ENCODE data around the gene BZW1.
"Not testable (repeated sequence)": the region's sequence is repeated elsewhere in the genome, so short reads cannot be mapped to it uniquely, and the experiment has no call there.

Gene BZW1

DNA sequence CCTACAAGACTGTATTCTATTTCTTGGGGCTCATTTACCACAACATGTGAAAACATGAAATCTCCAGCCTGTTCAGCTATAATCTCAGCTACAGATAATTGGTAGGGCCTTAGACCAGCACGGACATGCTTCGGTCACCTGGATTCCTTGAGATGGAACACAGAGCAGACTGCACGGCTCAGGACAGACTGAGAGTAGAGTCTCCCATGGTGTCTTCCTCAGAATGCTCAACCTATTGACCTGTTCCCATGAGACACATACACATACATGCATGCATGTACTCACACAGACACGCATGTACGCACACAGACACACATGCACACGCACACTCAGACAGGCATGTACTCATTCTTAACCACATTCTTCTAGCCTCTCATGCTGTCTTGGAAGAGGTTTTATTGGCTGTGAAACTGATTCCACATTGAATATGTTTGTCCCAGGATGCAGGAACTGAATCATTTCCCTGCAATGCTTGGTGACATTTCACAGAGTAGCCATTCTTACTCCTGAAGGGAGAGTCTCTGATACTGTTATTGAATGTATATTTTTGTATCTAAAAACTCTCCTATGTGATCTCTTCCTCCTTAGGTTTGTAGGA is 23.5 kb upstream of the BZW1 start:
- Histone ChIP-seq H3K9me3 (ENCODE audit: control insufficient read depth in 5 of 5, low read length in 5 of 5) (no peaks in the 10 kb centered on the region), H3K9ac (ENCODE audit: low read length in 5 of 5) (no peak overlapping the region), H3K4me1 (ENCODE audit: control insufficient read depth in 5 of 5, insufficient read depth in 5 of 5, low read length in 5 of 5) (peaks cover 7 to 31% (median 15%) of the 10 kb centered on the region in 5 donors), H3K36me3 (ENCODE audit: control insufficient read depth in 5 of 5, insufficient read depth in 5 of 5, low read length in 5 of 5) (no peaks in the 10 kb centered on the region), H3K4me3 (ENCODE audit: low read depth in 1 of 5, low read length in 5 of 5) (no peak overlapping the region), H3K27me3 (ENCODE audit: control insufficient read depth in 5 of 5, insufficient read depth in 4 of 5, low read length in 5 of 5) (no peaks in the 10 kb centered on the region), H3K27ac (ENCODE audit: low read depth, low read length) (no peak overlapping the region)

DNA sequence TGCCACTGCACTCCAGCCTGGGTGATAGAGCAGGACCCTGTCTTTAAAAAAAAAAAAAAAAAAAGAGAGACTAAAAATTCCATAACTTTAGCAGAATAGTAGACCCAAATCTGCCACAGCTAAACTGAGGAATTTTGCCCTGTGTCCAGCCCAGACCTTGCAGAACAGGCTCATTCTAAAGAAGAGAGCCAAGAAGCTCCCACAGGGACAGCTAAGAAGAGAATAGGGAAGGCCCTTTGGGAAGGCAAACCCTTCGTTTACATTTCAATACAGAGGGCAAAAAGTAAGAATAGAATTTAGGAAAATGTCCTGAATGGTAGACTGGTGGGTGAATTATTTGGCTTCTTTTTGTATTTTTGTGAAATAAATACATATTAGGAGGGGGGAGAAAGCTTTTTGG is 21.5 kb upstream of the BZW1 start:
- H3K4me1 ChIP-seq (ENCODE audit: control insufficient read depth in 5 of 5, insufficient read depth in 5 of 5, low read length in 5 of 5), result peaks cover 7 to 34% (median 22%) of the 10 kb centered on the region in 5 donors
- H3K4me3 ChIP-seq (ENCODE audit: low read depth in 1 of 5, low read length in 5 of 5), result no peak overlapping the region
- H3K36me3 ChIP-seq (ENCODE audit: control insufficient read depth in 5 of 5, insufficient read depth in 5 of 5, low read length in 5 of 5), result no peaks in the 10 kb centered on the region
- H3K9me3 ChIP-seq (ENCODE audit: control insufficient read depth in 5 of 5, low read length in 5 of 5), result no peaks in the 10 kb centered on the region
- no peak overlapping the region for H3K27ac ChIP-seq (ENCODE audit: low read depth, low read length)
- H3K9ac ChIP-seq (ENCODE audit: low read length in 5 of 5), result no peak overlapping the region
- no peaks in the 10 kb centered on the region for H3K27me3 ChIP-seq (ENCODE audit: control insufficient read depth in 5 of 5, insufficient read depth in 4 of 5, low read length in 5 of 5)

DNA sequence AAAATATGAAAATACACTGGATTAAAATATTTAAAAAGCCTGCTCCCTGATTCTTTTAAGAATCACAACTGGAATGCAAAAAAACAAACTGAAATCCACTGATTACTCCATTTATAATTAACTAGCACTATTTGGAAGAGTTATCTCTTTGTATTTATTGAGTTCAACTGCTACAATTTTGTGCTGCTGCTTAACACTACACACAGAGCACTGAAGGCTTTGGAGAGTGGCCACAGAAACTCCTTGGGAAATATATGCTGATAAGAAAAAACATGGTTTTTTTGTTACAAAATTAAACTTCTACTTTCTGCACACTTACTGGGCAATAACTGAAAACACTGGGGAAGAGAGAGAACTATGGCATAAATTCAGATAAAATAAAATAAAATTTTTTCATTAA is 19.8 kb upstream of the BZW1 start:
- H3K9me3 ChIP-seq (ENCODE audit: control insufficient read depth in 5 of 5, low read length in 5 of 5), result no peaks in the 10 kb centered on the region
- H3K27me3 ChIP-seq (ENCODE audit: control insufficient read depth in 5 of 5, insufficient read depth in 4 of 5, low read length in 5 of 5), result no peaks in the 10 kb centered on the region
- no peaks in the 10 kb centered on the region for H3K36me3 ChIP-seq (ENCODE audit: control insufficient read depth in 5 of 5, insufficient read depth in 5 of 5, low read length in 5 of 5)
- peaks cover 9 to 42% (median 27%) of the 10 kb centered on the region in 5 donors for H3K4me1 ChIP-seq (ENCODE audit: control insufficient read depth in 5 of 5, insufficient read depth in 5 of 5, low read length in 5 of 5)
- no peak overlapping the region for H3K9ac ChIP-seq (ENCODE audit: low read length in 5 of 5)
- no peak overlapping the region for H3K4me3 ChIP-seq (ENCODE audit: low read depth in 1 of 5, low read length in 5 of 5)
- H3K27ac ChIP-seq (ENCODE audit: low read depth, low read length), result no peak overlapping the region

DNA sequence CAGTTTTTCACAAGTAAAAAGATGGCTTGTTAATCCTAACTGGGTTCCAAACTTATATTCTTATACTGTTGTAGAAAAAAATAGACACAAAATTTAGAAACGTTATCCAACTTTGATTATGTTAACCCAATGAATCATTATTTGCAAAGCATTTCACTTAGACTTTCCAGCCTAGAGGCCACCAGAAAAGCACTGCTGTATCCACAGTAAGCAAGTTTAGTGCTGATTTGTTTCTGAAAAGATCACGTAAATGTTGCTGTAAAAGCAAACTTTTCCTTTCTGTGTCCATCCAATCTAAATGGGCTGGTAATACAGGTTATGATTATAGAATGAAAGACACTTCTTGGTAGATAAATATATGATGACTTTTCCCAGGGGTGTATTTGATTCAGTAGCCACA is 17.6 kb upstream of the BZW1 start:
- Histone ChIP-seq H3K27me3 (ENCODE audit: control insufficient read depth in 5 of 5, insufficient read depth in 4 of 5, low read length in 5 of 5) (no peaks in the 10 kb centered on the region), H3K27ac (ENCODE audit: low read depth, low read length) (no peak overlapping the region), H3K4me3 (ENCODE audit: low read depth in 1 of 5, low read length in 5 of 5) (no peak overlapping the region), H3K4me1 (ENCODE audit: control insufficient read depth in 5 of 5, insufficient read depth in 5 of 5, low read length in 5 of 5) (peaks cover 2 to 35% (median 33%) of the 10 kb centered on the region in 5 donors), H3K9ac (ENCODE audit: low read length in 5 of 5) (no peak overlapping the region), H3K36me3 (ENCODE audit: control insufficient read depth in 5 of 5, insufficient read depth in 5 of 5, low read length in 5 of 5) (no peaks in the 10 kb centered on the region), H3K9me3 (ENCODE audit: control insufficient read depth in 5 of 5, low read length in 5 of 5) (no peaks in the 10 kb centered on the region)

DNA sequence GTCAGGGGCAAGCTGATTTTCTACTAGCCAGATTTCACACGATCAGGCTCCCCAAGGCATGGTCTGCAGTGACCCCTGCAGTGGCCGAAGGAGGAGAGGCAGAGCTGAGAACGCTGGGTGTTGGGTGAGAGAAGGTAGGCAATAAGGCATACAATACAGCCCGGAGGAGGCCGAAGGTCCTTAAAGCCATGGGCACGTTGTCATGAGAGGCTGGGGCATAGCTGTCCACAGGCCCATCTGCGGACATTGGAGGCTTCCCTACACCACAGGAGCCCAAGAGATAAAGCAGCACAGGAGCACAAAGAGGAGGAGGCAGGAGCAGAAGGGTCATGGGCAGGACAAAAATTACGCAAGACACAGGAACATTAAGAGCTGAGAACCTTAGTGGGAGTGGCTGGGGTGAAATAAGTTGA is 16.7 kb upstream of the BZW1 start:
- no peak overlapping the region for H3K9ac ChIP-seq (ENCODE audit: low read length in 5 of 5)
- H3K9me3 ChIP-seq (ENCODE audit: control insufficient read depth in 5 of 5, low read length in 5 of 5), result no peaks in the 10 kb centered on the region
- H3K4me1 ChIP-seq (ENCODE audit: control insufficient read depth in 5 of 5, insufficient read depth in 5 of 5, low read length in 5 of 5), result peaks cover 2 to 31% (median 27%) of the 10 kb centered on the region in 5 donors
- no peak overlapping the region for H3K27ac ChIP-seq (ENCODE audit: low read depth, low read length)
- H3K4me3 ChIP-seq (ENCODE audit: low read depth in 1 of 5, low read length in 5 of 5), result no peak overlapping the region
- no peaks in the 10 kb centered on the region for H3K36me3 ChIP-seq (ENCODE audit: control insufficient read depth in 5 of 5, insufficient read depth in 5 of 5, low read length in 5 of 5)
- no peaks in the 10 kb centered on the region for H3K27me3 ChIP-seq (ENCODE audit: control insufficient read depth in 5 of 5, insufficient read depth in 4 of 5, low read length in 5 of 5)

DNA sequence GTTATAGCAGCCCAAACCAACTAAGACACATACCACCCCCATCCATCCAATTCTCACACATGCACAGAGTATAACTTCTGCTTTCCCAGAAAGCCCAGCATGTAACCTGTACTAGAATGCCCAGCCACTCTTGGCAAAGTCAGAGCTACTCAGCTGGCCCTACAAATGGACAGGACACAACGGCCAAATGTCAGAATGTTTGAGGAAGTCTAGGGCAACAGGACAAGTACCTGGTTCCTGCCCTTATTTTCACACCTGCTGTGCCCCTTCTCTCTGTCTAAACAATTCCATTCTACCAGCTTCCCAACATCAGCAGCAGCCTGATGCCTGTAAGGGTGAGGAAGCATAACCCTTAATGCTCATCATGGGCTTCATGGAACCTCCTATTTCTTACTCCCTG is 15.1 kb upstream of the BZW1 start:
- Histone ChIP-seq H3K27me3 (ENCODE audit: control insufficient read depth in 5 of 5, insufficient read depth in 4 of 5, low read length in 5 of 5) (no peaks in the 10 kb centered on the region), H3K9ac (ENCODE audit: low read length in 5 of 5) (no peak overlapping the region), H3K27ac (ENCODE audit: low read depth, low read length) (peak overlapping the region; percentile 18), H3K36me3 (ENCODE audit: control insufficient read depth in 5 of 5, insufficient read depth in 5 of 5, low read length in 5 of 5) (no peaks in the 10 kb centered on the region), H3K9me3 (ENCODE audit: control insufficient read depth in 5 of 5, low read length in 5 of 5) (no peaks in the 10 kb centered on the region), H3K4me1 (ENCODE audit: control insufficient read depth in 5 of 5, insufficient read depth in 5 of 5, low read length in 5 of 5) (peaks cover 2 to 22% (median 21%) of the 10 kb centered on the region in 5 donors), H3K4me3 (ENCODE audit: low read depth in 1 of 5, low read length in 5 of 5) (no peak overlapping the region)

DNA sequence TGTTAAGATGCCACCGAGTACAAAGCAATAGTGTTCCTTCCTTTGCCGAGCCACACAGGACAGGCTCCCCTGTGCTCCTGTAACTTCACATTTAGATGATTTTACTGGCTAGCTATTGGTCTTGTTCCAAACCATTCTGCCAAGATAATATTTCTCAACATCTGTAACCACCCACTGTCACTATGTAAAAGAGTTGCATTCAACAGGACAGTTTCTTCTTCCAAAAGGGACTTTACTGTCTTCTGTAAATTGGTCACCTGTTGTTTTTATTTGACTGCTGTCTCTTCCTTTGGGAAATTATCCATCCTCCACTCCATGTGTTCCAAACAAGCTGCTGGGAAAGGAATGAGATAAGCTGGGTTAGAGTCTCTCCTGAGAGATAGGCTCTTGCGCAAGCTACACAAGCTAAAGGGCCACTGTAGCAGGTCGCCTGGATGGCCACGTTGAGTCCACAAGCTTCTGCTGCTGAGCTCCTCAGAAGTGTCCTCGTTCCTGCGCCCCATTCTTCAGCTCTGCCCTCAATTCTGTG is 14.4 kb upstream of the BZW1 start:
- Histone ChIP-seq H3K4me1 (ENCODE audit: control insufficient read depth in 5 of 5, insufficient read depth in 5 of 5, low read length in 5 of 5) (peaks cover 2 to 22% (median 21%) of the 10 kb centered on the region in 5 donors), H3K9me3 (ENCODE audit: control insufficient read depth in 5 of 5, low read length in 5 of 5) (no peaks in the 10 kb centered on the region), H3K27me3 (ENCODE audit: control insufficient read depth in 5 of 5, insufficient read depth in 4 of 5, low read length in 5 of 5) (no peaks in the 10 kb centered on the region), H3K36me3 (ENCODE audit: control insufficient read depth in 5 of 5, insufficient read depth in 5 of 5, low read length in 5 of 5) (no peaks in the 10 kb centered on the region), H3K27ac (ENCODE audit: low read depth, low read length) (peak overlapping the region; percentile 5), H3K9ac (ENCODE audit: low read length in 5 of 5) (no peak overlapping the region), H3K4me3 (ENCODE audit: low read depth in 1 of 5, low read length in 5 of 5) (peak overlapping the region in 1 of 5 donors; percentile 42)

DNA sequence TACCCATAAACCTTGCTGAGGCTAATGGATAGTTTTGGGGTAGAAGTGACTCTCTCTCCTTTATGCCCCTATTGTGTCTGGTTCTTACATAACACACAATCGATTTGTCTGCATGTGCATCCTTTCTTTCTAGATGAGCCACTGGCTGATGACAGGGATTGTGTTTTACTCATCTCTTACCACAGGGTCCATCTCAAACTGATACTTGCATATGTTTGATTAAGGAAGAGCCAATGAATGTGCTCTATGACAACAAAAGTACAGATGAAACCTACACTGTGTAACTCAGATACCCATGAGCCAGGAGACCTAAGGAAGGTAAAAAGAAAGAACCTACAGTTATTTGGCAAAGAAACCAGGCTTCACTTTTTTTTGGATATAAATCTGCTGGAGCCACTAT is 13.2 kb upstream of the BZW1 start:
- Histone ChIP-seq H3K27me3 (ENCODE audit: control insufficient read depth in 5 of 5, insufficient read depth in 4 of 5, low read length in 5 of 5) (no peaks in the 10 kb centered on the region), H3K36me3 (ENCODE audit: control insufficient read depth in 5 of 5, insufficient read depth in 5 of 5, low read length in 5 of 5) (no peaks in the 10 kb centered on the region), H3K9ac (ENCODE audit: low read length in 5 of 5) (no peak overlapping the region), H3K4me3 (ENCODE audit: low read depth in 1 of 5, low read length in 5 of 5) (no peak overlapping the region), H3K9me3 (ENCODE audit: control insufficient read depth in 5 of 5, low read length in 5 of 5) (no peaks in the 10 kb centered on the region), H3K4me1 (ENCODE audit: control insufficient read depth in 5 of 5, insufficient read depth in 5 of 5, low read length in 5 of 5) (peaks cover 2 to 22% (median 21%) of the 10 kb centered on the region in 5 donors), H3K27ac (ENCODE audit: low read depth, low read length) (no peak overlapping the region)

DNA sequence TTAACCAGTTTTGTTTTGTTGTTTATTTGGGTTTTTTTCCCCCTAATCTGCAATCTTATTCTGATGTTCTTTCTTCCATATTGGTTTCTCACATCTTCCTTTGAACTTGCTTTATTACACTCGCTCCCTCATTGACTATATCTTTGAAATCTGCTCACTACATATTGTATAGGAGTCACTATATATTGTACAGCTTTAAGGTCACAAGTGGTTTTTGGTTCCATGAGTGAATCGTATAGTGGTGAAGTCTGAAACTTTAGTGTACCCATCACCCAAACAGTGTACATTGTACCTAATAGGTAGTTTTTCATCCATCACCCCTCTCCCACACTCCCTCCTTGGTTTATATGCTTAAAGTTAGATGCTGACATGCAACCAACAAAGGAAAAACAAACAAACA is 11.3 kb upstream of the BZW1 start:
- Histone ChIP-seq H3K4me1 (ENCODE audit: control insufficient read depth in 5 of 5, insufficient read depth in 5 of 5, low read length in 5 of 5) (peaks cover 2 to 16% (median 15%) of the 10 kb centered on the region in 5 donors), H3K36me3 (ENCODE audit: control insufficient read depth in 5 of 5, insufficient read depth in 5 of 5, low read length in 5 of 5) (no peaks in the 10 kb centered on the region), H3K4me3 (ENCODE audit: low read depth in 1 of 5, low read length in 5 of 5) (no peak overlapping the region), H3K27me3 (ENCODE audit: control insufficient read depth in 5 of 5, insufficient read depth in 4 of 5, low read length in 5 of 5) (no peaks in the 10 kb centered on the region), H3K27ac (ENCODE audit: low read depth, low read length) (no peak overlapping the region), H3K9me3 (ENCODE audit: control insufficient read depth in 5 of 5, low read length in 5 of 5) (no peaks in the 10 kb centered on the region), H3K9ac (ENCODE audit: low read length in 5 of 5) (no peak overlapping the region)

DNA sequence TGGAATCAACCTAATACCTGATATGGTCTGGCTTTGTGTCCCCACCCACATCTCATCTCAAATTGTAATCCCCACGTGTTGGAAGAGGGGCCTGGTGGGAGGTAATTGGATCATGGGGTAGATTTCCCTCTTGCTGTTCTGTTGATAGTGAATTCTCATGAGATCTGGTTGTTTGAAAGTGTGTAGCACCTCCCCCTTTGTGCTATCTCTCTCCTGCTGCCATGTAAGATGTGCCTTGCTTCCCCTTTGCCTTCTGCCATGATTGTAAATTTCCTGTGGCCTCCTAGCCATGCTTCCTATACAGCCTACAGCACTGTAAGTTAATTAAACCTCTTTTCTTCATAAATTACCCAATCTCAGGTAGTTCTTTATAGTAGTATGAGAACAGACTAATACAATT is 10.3 kb upstream of the BZW1 start:
- H3K36me3 ChIP-seq (ENCODE audit: control insufficient read depth in 5 of 5, insufficient read depth in 5 of 5, low read length in 5 of 5); H3K27ac ChIP-seq (ENCODE audit: low read depth, low read length); H3K9me3 ChIP-seq (ENCODE audit: control insufficient read depth in 5 of 5, low read length in 5 of 5); H3K4me3 ChIP-seq (ENCODE audit: low read depth in 1 of 5, low read length in 5 of 5); H3K27me3 ChIP-seq (ENCODE audit: control insufficient read depth in 5 of 5, insufficient read depth in 4 of 5, low read length in 5 of 5); H3K9ac ChIP-seq (ENCODE audit: low read length in 5 of 5): not testable (repeated sequence)
- H3K4me1 ChIP-seq (ENCODE audit: control insufficient read depth in 5 of 5, insufficient read depth in 5 of 5, low read length in 5 of 5), result peaks cover 2 to 15% (median 13%) of the 10 kb centered on the region in 5 donors
